H9 (cell line): ENCODE measurements around the gene NEK4. TPM values are rescaled to one million over a fixed set of nuclear protein-coding genes. Genes with fewer than 3 reads are reported as not detected.

Experiments
- DNase-seq: peaks from one replicate; pipeline ENCODE4 v3.0.0-alpha.2; 2017
- H2AFZ ChIP-seq: one replicate; pipeline ENCODE4 v1.6.1; 2013; ENCODE audit warnings: mild to moderate bottlenecking, low read length, control low read depth, moderate library complexity
- H2AK5ac ChIP-seq: 2 replicates; pipeline ENCODE4 v1.6.1; 2013; ENCODE audit warnings: low read length, control low read depth, mixed read lengths; ENCODE audit not compliant: insufficient read length
- H2BK120ac ChIP-seq: one replicate; pipeline ENCODE4 v1.6.1; 2013; ENCODE audit warnings: low read depth, mild to moderate bottlenecking, low read length, control low read depth, inconsistent platforms; ENCODE audit not compliant: poor library complexity, severe bottlenecking
- H2BK12ac ChIP-seq: 2 replicates; pipeline ENCODE4 v1.6.1; 2013; ENCODE audit warnings: low read length, control low read depth, mixed read lengths, low read depth; ENCODE audit not compliant: insufficient read length
- H2BK15ac ChIP-seq: 2 replicates; pipeline ENCODE4 v1.6.1; 2013; ENCODE audit warnings: low read depth, low read length, control low read depth
- H2BK20ac ChIP-seq: one replicate; pipeline ENCODE4 v1.6.1; 2013; ENCODE audit warnings: low read depth, mild to moderate bottlenecking, low read length, control low read depth, inconsistent platforms; ENCODE audit not compliant: poor library complexity, severe bottlenecking
- H2BK5ac ChIP-seq: 2 replicates; pipeline ENCODE4 v1.6.1; 2013; ENCODE audit warnings: low read length, control low read depth, mixed read lengths; ENCODE audit not compliant: insufficient read length
- H3K14ac ChIP-seq: 2 replicates; pipeline ENCODE4 v1.6.1; 2013; ENCODE audit warnings: low read length, control low read depth; ENCODE audit not compliant: insufficient read depth
- H3K18ac ChIP-seq: 2 replicates; pipeline ENCODE4 v1.6.1; 2013; ENCODE audit warnings: low read depth, mild to moderate bottlenecking, mixed read lengths, low read length, control low read depth; ENCODE audit not compliant: insufficient read length
- H3K23ac ChIP-seq: 2 replicates; pipeline ENCODE4 v1.6.1; 2013; ENCODE audit warnings: low read length, control low read depth, mixed read lengths, low read depth; ENCODE audit not compliant: insufficient read length
- H3K23me2 ChIP-seq: 2 replicates; pipeline ENCODE4 v1.6.1; 2013; ENCODE audit warnings: low read depth, mild to moderate bottlenecking, mixed read lengths, low read length, control low read depth; ENCODE audit not compliant: insufficient read length, poor library complexity, severe bottlenecking
- H3K27ac ChIP-seq: 2 replicates; pipeline ENCODE4 v1.5.1; 2013; ENCODE audit warnings: low read length, control low read depth, mixed read lengths, low read depth; ENCODE audit not compliant: insufficient read length
- H3K27me3 ChIP-seq: 2 replicates; pipeline ENCODE4 v1.6.1; 2013; ENCODE audit warnings: low read length, control low read depth, inconsistent platforms; ENCODE audit not compliant: insufficient read depth
- H3K4ac ChIP-seq: 2 replicates; pipeline ENCODE4 v1.6.1; 2013; ENCODE audit warnings: low read depth, mild to moderate bottlenecking, control low read depth, inconsistent platforms, low read length, moderate library complexity
- H3K4me1 ChIP-seq: 2 replicates; pipeline ENCODE4 v1.6.1; 2013; ENCODE audit warnings: low read length, control low read depth, inconsistent platforms; ENCODE audit not compliant: insufficient read depth
- H3K4me2 ChIP-seq: 2 replicates; pipeline ENCODE4 v1.6.1; 2013; ENCODE audit warnings: low read length, control low read depth, mixed read lengths; ENCODE audit not compliant: insufficient read length, insufficient read depth
- H3K56ac ChIP-seq: 2 replicates; pipeline ENCODE4 v1.6.1; 2013; ENCODE audit warnings: low read depth, mild to moderate bottlenecking, mixed read lengths, low read length, control low read depth; ENCODE audit not compliant: insufficient read length
- H3K79me1 ChIP-seq: 2 replicates; pipeline ENCODE4 v1.6.1; 2013; ENCODE audit warnings: low read depth, mild to moderate bottlenecking, moderate library complexity, low read length, control low read depth, inconsistent platforms; ENCODE audit not compliant: insufficient read depth, poor library complexity, severe bottlenecking
- H3K79me2 ChIP-seq: 2 replicates; pipeline ENCODE4 v1.6.1; 2013; ENCODE audit warnings: low read length, control low read depth, inconsistent platforms; ENCODE audit not compliant: insufficient read depth
- H3K9ac ChIP-seq: 2 replicates; pipeline ENCODE4 v1.6.1; 2013; ENCODE audit warnings: low read length, control low read depth, mixed read lengths; ENCODE audit not compliant: insufficient read length; ENCODE audit errors: extremely low read depth
- H3K9me3 ChIP-seq: one replicate; pipeline ENCODE4 v1.6.1; 2013; ENCODE audit warnings: low read depth, low read length, inconsistent platforms; ENCODE audit not compliant: control insufficient read depth
- H3T11ph ChIP-seq: one replicate; pipeline ENCODE4 v1.6.1; 2013; ENCODE audit warnings: mild to moderate bottlenecking, low read length, control low read depth, inconsistent platforms
- H4K20me1 ChIP-seq: one replicate; pipeline ENCODE4 v1.6.1; 2013; ENCODE audit not compliant: control insufficient read depth, insufficient read length, insufficient read depth
- H4K5ac ChIP-seq: 2 replicates; pipeline ENCODE4 v1.6.1; 2013; ENCODE audit warnings: low read depth, mild to moderate bottlenecking, mixed read lengths, low read length, control low read depth; ENCODE audit not compliant: insufficient read length
- H4K8ac ChIP-seq: replicated peaks from 2 replicates; pipeline ENCODE4 v1.6.1; 2013; ENCODE audit warnings: low read length, control low read depth, mixed read lengths, low read depth; ENCODE audit not compliant: insufficient read length
- H4K91ac ChIP-seq: 2 replicates; pipeline ENCODE4 v1.6.1; 2013; ENCODE audit warnings: low read depth, mild to moderate bottlenecking, moderate library complexity, mixed read lengths, low read length, control low read depth; ENCODE audit not compliant: insufficient read length
- H3K27ac Mint-ChIP-seq, 3 experiments: 2 replicates in 2 of 3; 3 replicates in 1 of 3; pipeline ENCODE4 v1.8.0; 2020 to 2021; ENCODE audit warnings: mixed read lengths in 3 of 3, mild to moderate bottlenecking in 1 of 3, moderate library complexity in 1 of 3
- H3K27me3 Mint-ChIP-seq: 2 replicates; pipeline ENCODE4 v1.8.0; 2021; ENCODE audit warnings: low read depth, mild to moderate bottlenecking, moderate library complexity, mixed read lengths
- H3K36me3 Mint-ChIP-seq, 3 experiments: 2 replicates in 2 of 3; 3 replicates in 1 of 3; pipeline ENCODE4 v1.8.0; 2020 to 2021; ENCODE audit warnings: low read depth in 3 of 3, mixed read lengths in 3 of 3; ENCODE audit not compliant: insufficient read depth in 1 of 3
- H3K4me1 Mint-ChIP-seq, 2 experiments: 2 replicates each; pipeline ENCODE4 v1.8.0; 2020; ENCODE audit warnings: mixed read lengths in 2 of 2
- H3K4me3 Mint-ChIP-seq, 2 experiments: 2 replicates in 1 of 2; 3 replicates in 1 of 2; pipeline ENCODE4 v1.8.0; 2020 to 2021; ENCODE audit warnings: mild to moderate bottlenecking in 2 of 2, mixed read lengths in 2 of 2, moderate library complexity in 1 of 2
- H3K9me3 Mint-ChIP-seq, 2 experiments: 2 replicates in 1 of 2; 3 replicates in 1 of 2; pipeline ENCODE4 v1.8.0; 2020; ENCODE audit warnings: mild to moderate bottlenecking in 2 of 2, mixed read lengths in 2 of 2, moderate library complexity in 1 of 2
- WGBS: extraction: QIAGEN DNeasy Blood & Tissue Kit; methylation state at CpG from one replicate; pipeline ENCODE4 v1.1.7; 2013; ENCODE audit warnings: missing lambda C conversion rate, low lambda C conversion rate, mixed read lengths; ENCODE audit not compliant: insufficient read length; ENCODE audit errors: extremely low coverage; 5-methylcytosine and 5-hydroxymethylcytosine counted together
- total RNA-seq: library from RNA; stranded (reverse); gene quantifications from 2 replicates; pipeline ENCODE4 v1.2.1, GENCODE V29; 2021
- TF ChIP-seq, protein P1 (sequence below): fragments of 200-600 bp; sonication (generic); conservative IDR thresholded peaks from 3 replicates; pipeline ENCODE4 v1.8.0; 2021; ENCODE audit warnings: antibody characterized with exemption, mild to moderate bottlenecking

The NEK4 gene
- total RNA-seq, 1 experiment from 2014 or later = 36.0 TPM

- Histone ChIP-seq H2BK120ac (no peak overlapping the region), H3K4me2 (no peak overlapping the region), H3K9me3 (no peaks in the 10 kb centered on the region), H3K27ac (no peak overlapping the region), H3K18ac (no peak overlapping the region), H4K8ac (no peak overlapping the region), H3K14ac (no peak overlapping the region), H2BK12ac (no peak overlapping the region), H3K79me1 (no peaks in the 10 kb centered on the region), H2AK5ac (no peak overlapping the region), H2BK5ac (no peak overlapping the region), H3K79me2 (no peaks in the 10 kb centered on the region), H3K9ac (no peak overlapping the region), H3K23me2 (no peaks in the 10 kb centered on the region), H2BK20ac (no peak overlapping the region), H3T11ph (no peak overlapping the region), H4K5ac (no peak overlapping the region), H3K4me1 (no peaks in the 10 kb centered on the region), H3K27me3 (no peaks in the 10 kb centered on the region), H2AFZ (no peak overlapping the region), H4K20me1 (no peaks in the 10 kb centered on the region), H3K4ac (no peak overlapping the region), H3K23ac (no peak overlapping the region), H2BK15ac (no peak overlapping the region), H4K91ac (no peak overlapping the region), H3K56ac (no peak overlapping the region)
- H3K4me3 Mint-ChIP-seq = no peak overlapping the region
- no CpG with 5 or more reads among the region's 4 CpGs for WGBS
- H3K9me3 Mint-ChIP-seq = no peaks in the 10 kb centered on the region
- H3K4me1 Mint-ChIP-seq = no peaks in the 10 kb centered on the region
- peak overlapping the region in 2 of 3 experiments; percentile 15 to 48; a peak in 2 of 7 replicates for H3K27ac Mint-ChIP-seq
- TF ChIP-seq, protein P1, sequence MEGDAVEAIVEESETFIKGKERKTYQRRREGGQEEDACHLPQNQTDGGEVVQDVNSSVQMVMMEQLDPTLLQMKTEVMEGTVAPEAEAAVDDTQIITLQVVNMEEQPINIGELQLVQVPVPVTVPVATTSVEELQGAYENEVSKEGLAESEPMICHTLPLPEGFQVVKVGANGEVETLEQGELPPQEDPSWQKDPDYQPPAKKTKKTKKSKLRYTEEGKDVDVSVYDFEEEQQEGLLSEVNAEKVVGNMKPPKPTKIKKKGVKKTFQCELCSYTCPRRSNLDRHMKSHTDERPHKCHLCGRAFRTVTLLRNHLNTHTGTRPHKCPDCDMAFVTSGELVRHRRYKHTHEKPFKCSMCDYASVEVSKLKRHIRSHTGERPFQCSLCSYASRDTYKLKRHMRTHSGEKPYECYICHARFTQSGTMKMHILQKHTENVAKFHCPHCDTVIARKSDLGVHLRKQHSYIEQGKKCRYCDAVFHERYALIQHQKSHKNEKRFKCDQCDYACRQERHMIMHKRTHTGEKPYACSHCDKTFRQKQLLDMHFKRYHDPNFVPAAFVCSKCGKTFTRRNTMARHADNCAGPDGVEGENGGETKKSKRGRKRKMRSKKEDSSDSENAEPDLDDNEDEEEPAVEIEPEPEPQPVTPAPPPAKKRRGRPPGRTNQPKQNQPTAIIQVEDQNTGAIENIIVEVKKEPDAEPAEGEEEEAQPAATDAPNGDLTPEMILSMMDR = no peak
- H3K36me3 Mint-ChIP-seq = peaks cover 26 to 54% (median 45%) of the 10 kb centered on the region in 3 experiments; a peak in 6 of 7 replicates
- DNase-seq = no peak
- H3K27me3 Mint-ChIP-seq = no peaks in the 10 kb centered on the region
Observed at GRCh38 chr3:52697632-52697965, 73.1 kb downstream of the NEK4 start.
